Prostate gland (tissue), 2 donors: Measurements from ENCODE around the gene APLP2. TPM values are rescaled to one million over a fixed set of nuclear protein-coding genes. Genes with fewer than 3 reads are reported as not detected.

Experiments used
- DNase-seq: peaks from one replicate; pipeline ENCODE4 v3.0.0-alpha.2; 2019; ENCODE audit warnings: low spot score
- H3K27ac ChIP-seq, 2 donors: fragments of 200-600 bp; sonication (generic); 2 replicates each; pipeline ENCODE4 v1.5.1; 2017 to 2019
- H3K27me3 ChIP-seq: fragments of 200-600 bp; sonication (generic); replicated peaks from 2 replicates; pipeline ENCODE4 v1.5.1; 2019; ENCODE audit not compliant: insufficient read depth
- H3K36me3 ChIP-seq, 2 donors: fragments of 200-600 bp; sonication (generic); 1 replicate in 1 of 2; 2 replicates in 1 of 2; pipeline versions ENCODE4 v1.5.1 to v1.8.1; 2017 to 2019
- H3K4me1 ChIP-seq: fragments of 200-600 bp; sonication (generic); replicated peaks from 2 replicates; pipeline ENCODE4 v1.5.1; 2019
- H3K4me3 ChIP-seq, 2 donors: fragments of 200-600 bp; sonication (generic); 2 replicates each; pipeline ENCODE4 v1.5.1; 2017 to 2019
- H3K9me3 ChIP-seq: fragments of 200-600 bp; sonication (generic); 2 replicates; pipeline ENCODE4 v1.5.1; 2017
- CTCF ChIP-seq, 4 experiments: fragments of 200-600 bp in 2 of 4; fragments of 450-650 bp in 2 of 4; sonication (generic) in 2 of 4; IDR thresholded peaks; 1 replicate in 3 of 4; 2 replicates in 1 of 4; pipeline ENCODE4 v1.5.1; 2016 to 2019; ENCODE audit warnings: antibody characterized with exemption in 4 of 4, mild to moderate bottlenecking in 2 of 4, moderate library complexity in 2 of 4
- POLR2A ChIP-seq: fragments of 450-650 bp; IDR thresholded peaks from one replicate; pipeline ENCODE4 v1.6.1; 2016; ENCODE audit warnings: antibody characterized with exemption, mild to moderate bottlenecking
- POLR2AphosphoS5 ChIP-seq: sonication (generic); formaldehyde crosslinking; IDR thresholded peaks from one replicate; pipeline ENCODE4 v1.6.1; 2017; ENCODE audit warnings: antibody characterized with exemption
- WGBS: methylation state at CpG from one replicate; pipeline ENCODE4 v1.1.5; 2018; 5-methylcytosine and 5-hydroxymethylcytosine counted together
- intact Hi-C: fragments of 100-400 bp; cut with DNase I; formaldehyde crosslinking; loops from one replicate; pipeline ENCODE4 v1.14.2; 2022
- total RNA-seq, 2 donors: library from RNA; depleted of rRNA; stranded (reverse); fragments of >200 nt; gene quantifications; one replicate each; pipeline ENCODE4 v1.1.0, GENCODE V29; 2016

The APLP2 gene
- total RNA-seq, 2 donors from 2014 or later = 222 to 434 TPM

- Histone ChIP-seq H3K9me3 (no peaks in the 10 kb centered on the region), H3K4me1 (peaks cover 5% of the 10 kb centered on the region), H3K36me3 (no peaks in the 10 kb centered on the region), H3K27ac (no peak overlapping the region), H3K27me3 (no peaks in the 10 kb centered on the region), H3K4me3 (no peak overlapping the region)
- WGBS = 64% methylated on average over 11 of the region's 11 CpGs
- intact Hi-C loops = no loop called here
- no peak for TF ChIP-seq POLR2AphosphoS5
- TF ChIP-seq POLR2A = no peak
- TF ChIP-seq CTCF (IDR thresholded peaks at IDR 0.05) = no peak
- no peak for DNase-seq
Observed at GRCh38 chr11:130156108-130157022, 86.7 kb downstream of the APLP2 start.

- no peak for TF ChIP-seq POLR2AphosphoS5
- no peak for TF ChIP-seq CTCF (IDR thresholded peaks at IDR 0.05)
- Histone ChIP-seq H3K36me3 (no peaks in the 10 kb centered on the region), H3K9me3 (no peaks in the 10 kb centered on the region), H3K4me1 (peaks cover 5% of the 10 kb centered on the region), H3K27me3 (no peaks in the 10 kb centered on the region), H3K4me3 (no peak overlapping the region), H3K27ac (no peak overlapping the region)
- WGBS = 98% methylated on average over 8 of the region's 8 CpGs
- intact Hi-C loops = no loop called here
- no peak for DNase-seq
Observed at GRCh38 chr11:130157101-130157500, 87.4 kb downstream of the APLP2 start.

GRCh38 chr11:130157840-130158239 is 88.1 kb downstream of the APLP2 start:
- Histone ChIP-seq H3K4me3 (no peak overlapping the region), H3K36me3 (no peaks in the 10 kb centered on the region), H3K27me3 (no peaks in the 10 kb centered on the region), H3K4me1 (peaks cover 5% of the 10 kb centered on the region), H3K27ac (no peak overlapping the region), H3K9me3 (no peaks in the 10 kb centered on the region)
- intact Hi-C loops = no loop called here
- 89% methylated on average over 3 of the region's 3 CpGs for WGBS
- TF ChIP-seq POLR2A (no peak), POLR2AphosphoS5 (no peak), CTCF (IDR thresholded peaks at IDR 0.05) (no peak)
- no peak for DNase-seq

GRCh38 chr11:130159139-130159538 is 89.4 kb downstream of the APLP2 start:
- WGBS = 74% methylated on average over 14 of the region's 14 CpGs
- H3K27ac ChIP-seq = peak overlapping the region; percentile 73 to 85
- intact Hi-C loops = no loop called here
- H3K4me3 ChIP-seq = peak overlapping the region; percentile 55 to 70
- DNase-seq = no peak
- H3K27me3 ChIP-seq = no peaks in the 10 kb centered on the region
- H3K36me3 ChIP-seq = no peaks in the 10 kb centered on the region
- peaks cover 5% of the 10 kb centered on the region for H3K4me1 ChIP-seq
- TF ChIP-seq POLR2AphosphoS5 (no peak), CTCF (IDR thresholded peaks at IDR 0.05) (no peak), POLR2A (no peak)
- H3K9me3 ChIP-seq = no peaks in the 10 kb centered on the region
